ENCODE results near the gene KLK6. TPM values are rescaled to one million over a fixed set of nuclear protein-coding genes. Genes with fewer than 3 reads are reported as not detected.

KLK6 gene
- total RNA-seq, 1 experiment from 2014 or later = not detected

- TF ChIP-seq TCF7L2 (IDR thresholded peaks at IDR 0.05; ENCODE audit: low read depth, low read length) (no peak), POLR2AphosphoS5 (IDR thresholded peaks at IDR 0.05; ENCODE audit: low read depth, low read length) (no peak), REST (IDR thresholded peaks at IDR 0.05; ENCODE audit: insufficient read depth in 1 of 2, low read depth in 2 of 2, low read length in 1 of 2) (no peak), CTCF (IDR thresholded peaks at IDR 0.05) (no peak), SIN3A (IDR thresholded peaks at IDR 0.05; ENCODE audit: borderline replicate concordance, insufficient read depth, low read depth, low read length) (no peak)
- Histone ChIP-seq H3K36me3 (ENCODE audit: control insufficient read depth, insufficient read depth, low read length) (no peaks in the 10 kb centered on the region), H3K27ac (ENCODE audit: low read length) (no peak within 1 kb of the TSS), H3K9me3 (ENCODE audit: control insufficient read depth, insufficient read depth, low read depth, low read length) (no peaks in the 10 kb centered on the region), H3K27me3 (ENCODE audit: control insufficient read depth, insufficient read depth, low read length) (peaks cover 6% of the 10 kb centered on the region), H3K4me3 (ENCODE audit: low read depth in 2 of 2, low read length in 2 of 2) (no peak within 1 kb of the TSS), H3K4me1 (ENCODE audit: control insufficient read depth, insufficient read depth, low read length) (no peaks in the 10 kb centered on the region)
- DNase-seq (ENCODE audit: low read depth, low spot score) = no peak
- intact Hi-C loops (cut with micrococcal nuclease; ENCODE audit: unreplicated experiment) = no loop called here
- ATAC-seq = no peak
- CTCF ChIA-PET = no interaction called here
- no TSS peak for BruUV-seq (replicated peaks)
- POLR2A ChIA-PET = no interaction called here
- in situ Hi-C loops (cut with HindIII; ENCODE audit: low pct_unique_long_range_greater_than_20kb, low sequenced_read_pairs) = no loop called here
Observed at GRCh38 chr19:50983625-50984292, 14.4 kb upstream of the KLK6 start, which contains the start of gene KLK7. Gene KLK7 (minus strand): TSS chr19:50983917. CDS start chr19:50982399, 1,518 bp downstream.

GRCh38 chr19:50982186-50982585, 12.8 kb upstream of the KLK6 start:
- no TSS peak for BruUV-seq (replicated peaks)
- no peaks in the 10 kb centered on the region for H3K36me3 ChIP-seq (ENCODE audit: control insufficient read depth, insufficient read depth, low read length)
- ChIA-PET POLR2A (interaction anchor here (0.6 kb wide), 1 partner anchor 352 kb away, joined by 3 read pairs; no protein-coding TSS in a partner anchor), CTCF (no interaction called here)
- no peak overlapping the region for H3K27ac ChIP-seq (ENCODE audit: low read length)
- TF ChIP-seq REST (IDR thresholded peaks at IDR 0.05; ENCODE audit: insufficient read depth in 1 of 2, low read depth in 2 of 2, low read length in 1 of 2) = no peak
- no peak for TF ChIP-seq CTCF (IDR thresholded peaks at IDR 0.05)
- TF ChIP-seq TCF7L2 (IDR thresholded peaks at IDR 0.05; ENCODE audit: low read depth, low read length) = no peak
- no peak for TF ChIP-seq SIN3A (IDR thresholded peaks at IDR 0.05; ENCODE audit: borderline replicate concordance, insufficient read depth, low read depth, low read length)
- TF ChIP-seq POLR2AphosphoS5 (IDR thresholded peaks at IDR 0.05; ENCODE audit: low read depth, low read length) = no peak
- H3K9me3 ChIP-seq (ENCODE audit: control insufficient read depth, insufficient read depth, low read depth, low read length) = no peaks in the 10 kb centered on the region
- ATAC-seq (peak; percentile 62; the same call in 1 of the 2 replicates), DNase-seq (ENCODE audit: low read depth, low spot score) (no peak)
- peaks cover 4% of the 10 kb centered on the region for H3K27me3 ChIP-seq (ENCODE audit: control insufficient read depth, insufficient read depth, low read length)
- no peak overlapping the region for H3K4me3 ChIP-seq (ENCODE audit: low read depth in 2 of 2, low read length in 2 of 2)
- no peaks in the 10 kb centered on the region for H3K4me1 ChIP-seq (ENCODE audit: control insufficient read depth, insufficient read depth, low read length)
- in situ Hi-C loops (cut with HindIII; ENCODE audit: low pct_unique_long_range_greater_than_20kb, low sequenced_read_pairs) (no loop called here), intact Hi-C loops (cut with micrococcal nuclease; ENCODE audit: unreplicated experiment) (no loop called here)

All from Panc1 (cell line).